Measurements from ENCODE around the gene PYHIN1. TPM values are rescaled to one million over a fixed set of nuclear protein-coding genes. Genes with fewer than 3 reads are reported as not detected.

Gene PYHIN1
- total and polyA plus RNA-seq, 2 of the 4 experiments (the other 2 are of a cell fraction): not detected

- H3K79me1 ChIP-seq (ENCODE audit: low read depth in 1 of 2, low read length in 2 of 2): no peaks in the 10 kb centered on the region
- in situ Hi-C loops (cut with MboI; ENCODE audit: low sequenced_read_pairs) (no loop called here), intact Hi-C loops (cut with micrococcal nuclease) (no loop called here), dilution Hi-C loops (cut with HindIII; ENCODE audit: low sequenced_read_pairs, unreplicated experiment) (no loop called here)
- H4K5ac ChIP-seq (ENCODE audit: low read depth, low read length): no peak overlapping the region
- ATAC-seq (ENCODE audit: low read depth) (no peak), DNase-seq (no peak)
- H3K36me3 ChIP-seq (ENCODE audit: control insufficient read depth, insufficient read depth, low read length): no peaks in the 10 kb centered on the region
- POLR2A ChIA-PET (ENCODE audit: unreplicated experiment): no interaction called here
- H3K4me3 ChIP-seq (ENCODE audit: insufficient read depth, low read depth, low read length): no peak overlapping the region
- no peak overlapping the region for H2AFZ ChIP-seq (replicated peaks; ENCODE audit: low read length, poor library complexity)
- no peak overlapping the region for H3K9ac ChIP-seq (ENCODE audit: low read depth, low read length)
- H3K56ac ChIP-seq (ENCODE audit: extremely low read depth, insufficient read depth, low read length): no peak overlapping the region
- TF ChIP-seq FOS (IDR thresholded peaks at IDR 0.05; ENCODE audit: low read depth, low read length): no peak
- no peak for TF ChIP-seq RFX5 (IDR thresholded peaks at IDR 0.05; ENCODE audit: low read depth, low read length)
- no peak for TF ChIP-seq NFE2L2 (IDR thresholded peaks at IDR 0.05; ENCODE audit: low read depth, low read length)
- no peak for TF ChIP-seq POLR2A (IDR thresholded peaks at IDR 0.05; ENCODE audit: low read depth, low read length)
- TF ChIP-seq MAZ (IDR thresholded peaks at IDR 0.05; ENCODE audit: borderline replicate concordance, low read depth, low read length): no peak
- TF ChIP-seq USF2 (IDR thresholded peaks at IDR 0.05; ENCODE audit: low read depth, low read length): no peak
- no peak for TF ChIP-seq SMC3 (IDR thresholded peaks at IDR 0.05; ENCODE audit: low read depth, low read length)
- TF ChIP-seq MAFK (IDR thresholded peaks at IDR 0.05; ENCODE audit: low read depth, low read length): no peak
- TF ChIP-seq RCOR1 (IDR thresholded peaks at IDR 0.05; ENCODE audit: insufficient replicate concordance, low read length): no peak
- TF ChIP-seq ELK1 (IDR thresholded peaks at IDR 0.05; ENCODE audit: borderline replicate concordance, low read depth, low read length): no peak
- TF ChIP-seq RAD21 (IDR thresholded peaks at IDR 0.05; ENCODE audit: low read length): no peak
- TF ChIP-seq MXI1 (IDR thresholded peaks at IDR 0.05; ENCODE audit: borderline replicate concordance, low read depth, low read length): no peak
- H3K4me2 ChIP-seq (ENCODE audit: low read depth, low read length): no peak overlapping the region
- H2BK20ac ChIP-seq (ENCODE audit: low read depth, low read length): no peak overlapping the region
- H3K4me1 ChIP-seq (ENCODE audit: control insufficient read depth, insufficient read depth, low read length): no peaks in the 10 kb centered on the region
- H4K8ac ChIP-seq (ENCODE audit: low read depth in 2 of 2, low read length in 2 of 2): no peak overlapping the region
- BruUV-seq (replicated peaks): no TSS peak
- H2AK5ac ChIP-seq (ENCODE audit: low read depth, low read length): no peak overlapping the region
- H3K9me3 ChIP-seq (ENCODE audit: control insufficient read depth, insufficient read depth, low read length): no peaks in the 10 kb centered on the region
- no peaks in the 10 kb centered on the region for H3K27me3 ChIP-seq (ENCODE audit: control insufficient read depth, insufficient read depth, low read length)
- H3K4ac ChIP-seq (ENCODE audit: low read depth, low read length): no peak overlapping the region
- H3K18ac ChIP-seq (ENCODE audit: low read depth, low read length): no peak overlapping the region
- H3K27ac ChIP-seq (ENCODE audit: insufficient read depth, low read length): no peak overlapping the region
- H4K91ac ChIP-seq (ENCODE audit: insufficient read depth, low read depth, low read length): no peak overlapping the region
- H3K14ac ChIP-seq (replicated peaks; ENCODE audit: low read depth, low read length): no peak overlapping the region
- CTCF ChIA-PET: no interaction called here
- no peak overlapping the region for H2BK15ac ChIP-seq (ENCODE audit: low read depth, low read length)
- H2BK5ac ChIP-seq (ENCODE audit: low read depth, low read length, poor library complexity, severe bottlenecking): no peak overlapping the region
- H2BK120ac ChIP-seq (ENCODE audit: low read depth, low read length): no peak overlapping the region
- H4K20me1 ChIP-seq (ENCODE audit: insufficient read depth, low read length): no peaks in the 10 kb centered on the region
- H3K23ac ChIP-seq (ENCODE audit: low read depth, low read length): no peak overlapping the region
- no peaks in the 10 kb centered on the region for H3K9me1 ChIP-seq (ENCODE audit: insufficient read depth, low read length)
- no peak overlapping the region for H2AK9ac ChIP-seq (replicated peaks; ENCODE audit: low read depth, low read length, poor library complexity)
Measured at GRCh38 chr1:158984386-158984785, 53.0 kb downstream of the PYHIN1 start.
